ENCODE measurements around the gene CACNA1D.

CACNA1D gene

GRCh38 chr3:53588122-53588521 is 93.7 kb downstream of the CACNA1D start:
- DNase-seq (ENCODE audit: insufficient read length, low spot score) (no peak), FAIRE-seq (no peak)
- no peak for TF ChIP-seq CTCF (IDR thresholded peaks at IDR 0.05; ENCODE audit: insufficient read depth, missing control alignments)

GRCh38 chr3:53589201-53589600 is 94.8 kb downstream of the CACNA1D start:
- FAIRE-seq (no peak), DNase-seq (ENCODE audit: insufficient read length, low spot score) (no peak)
- no peak for TF ChIP-seq CTCF (IDR thresholded peaks at IDR 0.05; ENCODE audit: insufficient read depth, missing control alignments)

GRCh38 chr3:53589806-53590205 is 95.4 kb downstream of the CACNA1D start:
- FAIRE-seq (no peak), DNase-seq (ENCODE audit: insufficient read length, low spot score) (no peak)
- TF ChIP-seq CTCF (IDR thresholded peaks at IDR 0.05; ENCODE audit: insufficient read depth, missing control alignments): no peak

- TF ChIP-seq CTCF (IDR thresholded peaks at IDR 0.05; ENCODE audit: insufficient read depth, missing control alignments): no peak
- DNase-seq (ENCODE audit: insufficient read length, low spot score) (no peak), FAIRE-seq (no peak)
Measured at GRCh38 chr3:53590606-53591005, 96.2 kb downstream of the CACNA1D start.

GRCh38 chr3:53591646-53592045 is 97.2 kb downstream of the CACNA1D start:
- no peak for FAIRE-seq
- DNase-seq (ENCODE audit: insufficient read length, low spot score): no peak
- TF ChIP-seq CTCF (IDR thresholded peaks at IDR 0.05; ENCODE audit: insufficient read depth, missing control alignments): no peak

- DNase-seq (ENCODE audit: insufficient read length, low spot score) (no peak), FAIRE-seq (no peak)
- TF ChIP-seq CTCF (IDR thresholded peaks at IDR 0.05; ENCODE audit: insufficient read depth, missing control alignments): no peak
Measured at GRCh38 chr3:53592862-53593261, 98.5 kb downstream of the CACNA1D start.

- no peak for TF ChIP-seq CTCF (IDR thresholded peaks at IDR 0.05; ENCODE audit: insufficient read depth, missing control alignments)
- DNase-seq (ENCODE audit: insufficient read length, low spot score) (no peak), FAIRE-seq (no peak)
Measured at GRCh38 chr3:53593611-53594010, 99.2 kb downstream of the CACNA1D start.

Data from D721Med (cell line).